Activated CD8-positive, alpha-beta T cell treated with anti-CD3 and anti-CD28 coated beads for 36 hours (primary cell): Measurements from ENCODE around the gene APBB2. TPM values are rescaled to one million over a fixed set of nuclear protein-coding genes. Genes with fewer than 3 reads are reported as not detected.

Experiments used
- ATAC-seq: fragments of 200-7000 bp; cut with Tn5 transposase; one replicate; pipeline ENCODE4 v1.10.0; 2021; ENCODE audit warnings: mild to moderate bottlenecking, moderate library complexity
- CTCF ChIA-PET: fragments of 350-600 bp; sonication (Branson Sonifier 250); formaldehyde crosslinking; loops from one replicate; lab custom pipeline; 2021; ENCODE audit warnings: antibody characterized with exemption; lab: Charles Lee
- POLR2A ChIA-PET: fragments of 350-600 bp; sonication (Branson Sonifier 250); formaldehyde crosslinking; loops from one replicate; lab custom pipeline; 2021; ENCODE audit warnings: antibody characterized with exemption; lab: Charles Lee
- DNase-seq: peaks from one replicate; pipeline ENCODE4 v3.0.0-alpha.2; 2020
- H3K27ac Mint-ChIP-seq: one replicate; pipeline ENCODE4 v1.8.0; 2021; ENCODE audit warnings: mild to moderate bottlenecking, mixed read lengths
- H3K27me3 Mint-ChIP-seq: one replicate; pipeline ENCODE4 v1.8.0; 2021; ENCODE audit warnings: mixed read lengths
- H3K36me3 Mint-ChIP-seq: one replicate; pipeline ENCODE4 v1.8.0; 2021; ENCODE audit warnings: low read depth, mixed read lengths
- H3K4me1 Mint-ChIP-seq: one replicate; pipeline ENCODE4 v1.8.0; 2021; ENCODE audit warnings: low read depth, mixed read lengths
- H3K4me3 Mint-ChIP-seq: one replicate; pipeline ENCODE4 v1.8.0; 2021; ENCODE audit warnings: mild to moderate bottlenecking, moderate library complexity, mixed read lengths
- H3K9me3 Mint-ChIP-seq: one replicate; pipeline ENCODE4 v1.8.0; 2021; ENCODE audit warnings: mixed read lengths
- intact Hi-C: fragments of 100-400 bp; cut with micrococcal nuclease; formaldehyde crosslinking; loops from one replicate; pipeline ENCODE4 v1.10.0; 2022
- total RNA-seq, 2 experiments: library from RNA; stranded (reverse); gene quantifications; one replicate each; pipeline ENCODE4 v1.2.3, GENCODE V29; 2021
- TF ChIP-seq, protein P1 (sequence below): fragments of 200-600 bp; IDR thresholded peaks from one replicate; pipeline ENCODE4 v1.8.0; 2022; ENCODE audit warnings: antibody characterized with exemption, mild to moderate bottlenecking

Gene APBB2
- total RNA-seq, 2 experiments from 2014 or later = 0.89 to 2.3 TPM

DNA sequence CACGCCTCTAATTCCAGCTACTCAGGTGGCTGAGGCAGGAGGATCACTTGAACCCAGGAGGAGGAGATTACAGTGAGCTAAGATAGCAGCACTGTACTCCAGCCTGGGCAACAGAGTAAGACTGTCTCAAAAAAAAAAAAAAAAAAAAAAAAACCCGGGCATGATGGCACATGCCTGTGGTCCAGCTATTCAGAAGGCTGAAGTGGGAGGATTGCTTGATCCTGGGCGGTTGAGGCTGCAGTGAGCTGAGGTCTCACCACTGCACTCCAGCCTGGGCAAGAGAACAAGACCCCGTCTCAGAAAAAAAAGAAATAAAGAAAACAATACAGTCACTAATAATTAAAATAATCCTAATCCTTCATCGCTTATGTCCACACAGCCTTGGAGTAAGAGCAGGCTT is 68.1 kb downstream of the APBB2 start:
- POLR2A ChIA-PET = no interaction called here
- CTCF ChIA-PET = no interaction called here
- TF ChIP-seq, protein P1, sequence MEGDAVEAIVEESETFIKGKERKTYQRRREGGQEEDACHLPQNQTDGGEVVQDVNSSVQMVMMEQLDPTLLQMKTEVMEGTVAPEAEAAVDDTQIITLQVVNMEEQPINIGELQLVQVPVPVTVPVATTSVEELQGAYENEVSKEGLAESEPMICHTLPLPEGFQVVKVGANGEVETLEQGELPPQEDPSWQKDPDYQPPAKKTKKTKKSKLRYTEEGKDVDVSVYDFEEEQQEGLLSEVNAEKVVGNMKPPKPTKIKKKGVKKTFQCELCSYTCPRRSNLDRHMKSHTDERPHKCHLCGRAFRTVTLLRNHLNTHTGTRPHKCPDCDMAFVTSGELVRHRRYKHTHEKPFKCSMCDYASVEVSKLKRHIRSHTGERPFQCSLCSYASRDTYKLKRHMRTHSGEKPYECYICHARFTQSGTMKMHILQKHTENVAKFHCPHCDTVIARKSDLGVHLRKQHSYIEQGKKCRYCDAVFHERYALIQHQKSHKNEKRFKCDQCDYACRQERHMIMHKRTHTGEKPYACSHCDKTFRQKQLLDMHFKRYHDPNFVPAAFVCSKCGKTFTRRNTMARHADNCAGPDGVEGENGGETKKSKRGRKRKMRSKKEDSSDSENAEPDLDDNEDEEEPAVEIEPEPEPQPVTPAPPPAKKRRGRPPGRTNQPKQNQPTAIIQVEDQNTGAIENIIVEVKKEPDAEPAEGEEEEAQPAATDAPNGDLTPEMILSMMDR = no peak
- Mint-ChIP-seq H3K4me1 (no peaks in the 10 kb centered on the region), H3K27me3 (peaks cover 2% of the 10 kb centered on the region), H3K27ac (no peak overlapping the region), H3K9me3 (no peaks in the 10 kb centered on the region), H3K36me3 (no peaks in the 10 kb centered on the region), H3K4me3 (no peak overlapping the region)
- ATAC-seq (no peak), DNase-seq (no peak)
- intact Hi-C loops = no loop called here

- ATAC-seq (no peak), DNase-seq (no peak)
- Mint-ChIP-seq H3K9me3 (no peaks in the 10 kb centered on the region), H3K4me1 (no peaks in the 10 kb centered on the region), H3K27me3 (peaks cover 2% of the 10 kb centered on the region), H3K4me3 (no peak overlapping the region), H3K27ac (no peak overlapping the region), H3K36me3 (no peaks in the 10 kb centered on the region)
- ChIA-PET CTCF (no interaction called here), POLR2A (no interaction called here)
- intact Hi-C loops = no loop called here
- TF ChIP-seq, protein P1 = no peak
Observed at GRCh38 chr4:41145571-41146078, 68.7 kb downstream of the APBB2 start.

- Mint-ChIP-seq H3K4me1 (no peaks in the 10 kb centered on the region), H3K9me3 (no peaks in the 10 kb centered on the region)
Observed at GRCh38 chr4:41144812-41145211, 69.5 kb downstream of the APBB2 start.

DNA sequence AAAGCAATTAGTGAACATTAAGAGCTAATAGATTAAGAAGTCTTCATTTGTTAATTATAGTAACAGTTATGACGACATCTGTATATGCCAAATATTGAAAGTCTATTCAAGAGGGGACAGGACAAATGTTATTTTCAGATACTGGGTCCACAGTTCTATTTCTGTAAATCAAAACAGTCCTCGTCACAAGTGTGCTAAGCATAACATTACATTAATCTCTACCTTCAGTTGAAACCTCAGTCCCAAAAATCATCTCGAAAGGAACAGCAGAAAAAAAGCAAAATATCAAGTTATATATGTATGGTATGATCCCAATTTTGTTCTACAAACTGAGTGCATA is 70.3 kb downstream of the APBB2 start:
- TF ChIP-seq, protein P1 = no peak
- no peak overlapping the region for H3K4me3 Mint-ChIP-seq
- no peaks in the 10 kb centered on the region for H3K9me3 Mint-ChIP-seq
- no peaks in the 10 kb centered on the region for H3K36me3 Mint-ChIP-seq
- DNase-seq = no peak
- ChIA-PET CTCF (interaction anchor here (0.8 kb wide), 1 partner anchor 10 kb away, joined by 3 read pairs; no protein-coding TSS in a partner anchor), POLR2A (no interaction called here)
- H3K27ac Mint-ChIP-seq = no peak overlapping the region
- H3K4me1 Mint-ChIP-seq = no peaks in the 10 kb centered on the region
- H3K27me3 Mint-ChIP-seq = peaks cover 2% of the 10 kb centered on the region
- ATAC-seq = no peak
- intact Hi-C loops = no loop called here

More at GRCh38 chr4:41144812-41145211, 69.5 kb downstream of the APBB2 start:
- TF ChIP-seq, protein P1 = no peak
- no peak overlapping the region for H3K27ac Mint-ChIP-seq
- DNase-seq (no peak), ATAC-seq (no peak)
- intact Hi-C loops = no loop called here
- CTCF ChIA-PET = no interaction called here
- POLR2A ChIA-PET = no interaction called here
- H3K4me3 Mint-ChIP-seq = no peak overlapping the region
- H3K36me3 Mint-ChIP-seq = no peaks in the 10 kb centered on the region
- peaks cover 2% of the 10 kb centered on the region for H3K27me3 Mint-ChIP-seq

DNA sequence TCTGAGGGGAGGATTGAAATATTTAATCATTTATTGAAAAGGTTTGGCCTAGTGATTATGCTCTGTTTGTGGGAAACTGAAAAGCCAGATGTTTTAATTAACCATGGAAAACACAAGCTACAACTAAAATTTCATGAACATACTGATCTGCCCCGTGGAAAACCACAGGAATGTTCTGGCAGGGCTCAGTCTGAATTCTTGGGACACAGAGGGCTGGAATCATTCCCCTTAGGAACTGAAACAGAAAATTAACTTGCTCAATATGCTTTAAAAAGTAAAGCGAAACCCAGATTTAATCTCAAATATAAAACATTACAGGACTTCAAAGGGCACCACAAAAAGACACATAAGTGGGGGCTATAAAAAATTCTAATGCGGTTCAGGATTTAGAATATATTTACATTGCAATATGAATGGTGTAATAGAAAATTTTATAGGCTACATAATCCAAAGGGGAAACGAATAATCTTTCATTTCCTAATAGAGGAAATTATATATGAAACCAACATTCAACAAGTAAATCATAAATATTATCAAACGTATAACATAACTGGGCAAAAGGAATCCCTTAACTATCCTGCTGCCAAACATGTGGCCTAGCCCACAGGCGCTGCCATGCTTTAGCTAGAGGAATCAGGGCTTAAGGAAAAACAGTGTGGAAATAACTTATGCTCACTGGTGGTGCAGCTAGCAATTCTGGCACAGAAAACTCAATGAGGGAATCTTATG is 70.9 kb downstream of the APBB2 start:
- intact Hi-C loops = no loop called here
- CTCF ChIA-PET = interaction anchor here (0.8 kb wide), 1 partner anchor 10 kb away, joined by 3 read pairs; no protein-coding TSS in a partner anchor
- Mint-ChIP-seq H3K4me1 (no peaks in the 10 kb centered on the region), H3K27me3 (peaks cover 2% of the 10 kb centered on the region), H3K4me3 (no peak overlapping the region), H3K27ac (no peak overlapping the region), H3K36me3 (no peaks in the 10 kb centered on the region), H3K9me3 (no peaks in the 10 kb centered on the region)
- ATAC-seq = no peak
- POLR2A ChIA-PET = no interaction called here
- TF ChIP-seq, protein P1 = no peak
- no peak for DNase-seq
